T-helper 9 cell (primary cell): ENCODE measurements around the gene HNRNPLL.
"Not testable (repeated sequence)": the region's sequence is repeated elsewhere in the genome, so short reads cannot be mapped to it uniquely, and the experiment has no call there.

Experiments used
- DNase-seq: peaks from one replicate; pipeline ENCODE4 v3.0.0-alpha.2; 2020

The HNRNPLL gene

DNA sequence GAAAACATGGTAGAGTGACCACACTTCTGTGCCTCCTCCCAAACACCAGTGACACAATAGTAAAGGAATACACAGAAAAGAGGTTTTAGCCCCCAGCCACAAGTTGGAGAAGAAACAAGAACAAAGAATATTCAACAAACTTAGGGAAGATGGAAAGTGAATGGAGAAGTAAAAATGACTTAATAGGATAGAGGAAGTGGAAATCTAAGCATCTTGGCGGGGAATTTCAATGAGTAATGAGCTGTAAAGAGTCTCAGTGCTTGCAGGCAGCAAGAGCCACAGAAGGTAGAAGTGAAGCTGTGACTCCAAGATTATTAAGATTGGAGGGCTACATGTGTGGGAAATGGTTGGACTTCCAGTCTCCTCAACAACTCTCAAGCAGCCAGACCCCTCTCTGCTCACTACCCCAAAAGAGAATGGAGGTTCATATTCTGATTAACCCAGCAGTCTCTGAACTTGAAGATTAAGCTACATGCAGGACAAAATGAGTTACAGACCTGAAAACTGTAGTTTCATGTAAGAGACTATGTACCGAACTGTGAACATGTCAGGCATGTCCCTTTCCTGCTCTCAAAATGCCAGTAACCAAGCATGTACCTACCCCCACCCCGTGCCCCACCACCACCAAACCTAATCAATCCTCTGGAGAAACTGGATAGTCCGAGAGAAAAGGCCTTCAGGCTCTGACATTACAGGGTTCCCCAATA lies 16.9 kb upstream of the HNRNPLL start:
- no peak for DNase-seq

DNA sequence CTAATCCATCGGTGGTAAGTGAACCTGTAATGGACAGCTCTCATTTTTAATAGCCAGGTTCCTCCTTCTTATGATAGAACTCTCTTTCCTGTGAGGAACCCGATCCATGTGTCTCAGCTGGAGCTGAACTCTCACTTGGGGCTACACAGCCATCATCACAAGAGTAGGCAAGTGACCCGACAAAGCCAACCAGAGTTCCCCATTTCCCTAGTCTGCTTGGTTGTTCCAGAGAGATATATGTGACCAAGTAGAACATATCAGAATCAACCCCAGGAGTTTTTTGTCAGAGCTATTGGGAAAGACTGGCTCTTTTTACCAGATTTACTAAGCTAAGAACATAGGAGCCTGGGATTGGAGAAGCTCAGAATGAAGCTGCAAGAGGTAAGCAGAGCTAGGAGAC lies 14.6 kb upstream of the HNRNPLL start:
- no peak for DNase-seq

DNA sequence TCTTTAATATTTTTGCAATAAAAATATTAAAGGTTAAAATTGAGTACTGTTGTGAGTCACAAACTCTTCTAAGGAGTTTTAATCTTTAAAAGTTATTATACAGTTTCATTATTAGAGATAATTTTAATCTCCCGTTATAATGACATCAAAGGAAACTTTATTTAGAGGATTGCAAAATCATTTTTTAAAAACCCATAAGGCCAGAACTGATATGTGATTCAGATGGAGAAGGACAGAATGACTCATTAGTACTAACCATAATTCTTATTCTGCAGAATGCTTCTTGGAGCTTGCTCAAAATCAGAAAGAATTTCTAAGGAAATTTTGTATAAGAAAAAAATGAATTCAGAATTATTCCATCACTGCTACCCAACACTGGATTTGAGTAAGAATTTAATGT lies 12.5 kb upstream of the HNRNPLL start:
- no peak for DNase-seq

DNA sequence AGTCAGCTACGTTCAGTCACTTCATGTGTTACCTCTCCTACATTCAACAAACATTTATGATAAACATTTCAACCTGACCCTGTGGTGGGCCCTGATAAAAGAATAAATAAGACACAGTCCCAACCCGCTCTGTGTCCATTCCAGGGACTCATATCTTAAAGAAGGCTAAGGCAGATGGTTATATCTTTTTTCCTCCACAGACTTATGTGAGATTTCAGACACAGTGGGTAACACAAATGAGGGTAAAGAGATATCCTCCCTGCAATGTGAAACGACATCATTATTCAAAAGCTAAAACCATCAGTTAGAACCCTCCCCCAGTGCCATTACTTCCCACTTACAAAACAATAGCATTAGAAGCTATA lies 11.1 kb upstream of the HNRNPLL start:
- no peak for DNase-seq

DNA sequence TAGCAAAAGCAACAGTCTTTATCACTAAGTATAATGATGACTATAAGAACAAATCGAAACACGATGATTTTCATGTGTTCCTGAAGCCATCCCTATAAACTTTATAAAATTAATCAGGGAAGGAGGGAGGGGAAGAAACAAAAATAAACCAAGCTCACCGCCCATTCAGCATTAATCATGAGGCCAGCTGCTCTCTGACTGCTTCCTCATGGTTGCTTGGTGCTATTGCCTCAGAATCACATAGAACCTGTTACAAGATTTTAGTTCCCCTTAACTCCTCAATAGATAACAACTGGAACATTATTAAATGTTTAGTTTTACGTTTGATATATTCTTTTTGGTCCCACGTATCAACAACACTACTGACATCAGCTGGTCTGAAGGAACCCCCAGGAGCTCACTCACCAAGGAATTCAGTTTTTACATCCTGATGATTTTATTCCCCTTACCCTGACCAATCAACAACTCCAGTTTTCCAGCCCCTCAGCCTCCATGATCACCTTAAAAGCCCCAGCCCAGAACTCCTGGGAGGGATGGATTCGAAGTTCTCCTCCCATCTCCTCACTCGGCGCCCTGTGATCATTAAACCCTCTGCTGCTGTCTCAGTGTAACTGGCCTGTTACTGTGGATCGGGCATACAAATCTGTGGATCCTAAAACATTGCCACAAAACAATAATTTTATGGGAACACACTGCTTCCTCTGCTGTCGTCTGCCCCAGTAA lies 10.6 kb upstream of the HNRNPLL start:
- DNase-seq: no peak

DNA sequence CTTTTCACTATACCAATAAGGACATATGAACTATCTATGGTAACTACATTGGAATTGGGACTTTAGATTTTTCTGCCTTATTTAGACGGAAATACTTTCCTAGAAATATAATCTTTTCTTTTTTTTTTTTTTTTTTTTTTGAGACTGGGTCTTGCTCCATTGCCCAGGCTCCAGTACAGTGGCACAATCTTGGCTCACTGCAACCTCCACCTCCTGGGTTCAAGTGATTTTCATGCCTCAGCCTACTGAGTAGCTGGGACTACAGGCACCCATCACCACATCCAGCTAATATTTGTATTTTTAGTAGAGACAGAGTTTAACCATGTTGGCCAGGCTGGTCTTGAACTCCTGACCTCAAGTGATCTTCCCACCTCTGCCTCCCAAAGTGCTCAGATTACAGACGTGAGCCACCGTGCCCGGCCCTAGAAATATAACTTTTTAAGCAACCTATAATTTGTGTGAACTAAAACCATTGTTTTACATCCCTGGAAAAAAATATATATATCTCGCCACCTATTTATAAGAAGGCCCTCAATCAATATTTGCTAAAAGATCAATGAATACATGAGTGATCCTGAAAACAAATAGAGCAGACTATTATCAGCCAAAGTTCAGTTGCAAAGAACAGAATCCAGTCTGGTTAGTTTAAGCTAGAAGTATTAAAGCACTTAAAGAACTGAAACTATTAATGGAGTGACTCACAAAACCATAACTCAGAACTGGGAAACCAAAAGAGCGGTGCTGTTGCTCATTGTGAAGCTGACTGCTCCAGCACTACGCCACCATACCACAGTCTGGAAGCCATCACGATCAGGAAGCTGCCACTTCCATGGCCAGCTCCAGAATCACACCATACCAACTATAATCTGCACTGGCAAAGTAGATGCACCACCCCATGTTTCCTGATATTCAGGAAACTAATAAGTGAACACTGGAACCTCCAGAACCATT lies 8.4 kb upstream of the HNRNPLL start:
- DNase-seq: no peak

DNA sequence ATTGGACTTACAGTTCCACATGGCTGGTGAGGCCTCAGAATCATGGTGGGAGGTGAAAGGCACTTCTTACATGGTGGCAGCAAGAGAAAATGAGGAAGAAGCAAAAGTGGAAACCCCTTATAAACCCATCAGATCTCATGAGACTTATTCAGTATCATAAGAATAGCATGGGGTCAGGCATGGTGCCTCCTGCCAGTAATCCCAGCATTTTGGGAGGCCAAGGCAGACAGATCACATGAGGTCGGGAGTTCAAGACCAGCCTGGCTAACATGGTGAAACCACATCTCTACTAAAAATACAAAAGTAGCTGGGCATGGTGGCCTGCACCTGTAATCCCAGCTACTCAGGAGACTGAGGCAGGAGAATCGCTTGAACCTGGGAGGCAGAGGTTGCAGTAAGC lies 6.5 kb upstream of the HNRNPLL start:
- DNase-seq: not testable (repeated sequence)

DNA sequence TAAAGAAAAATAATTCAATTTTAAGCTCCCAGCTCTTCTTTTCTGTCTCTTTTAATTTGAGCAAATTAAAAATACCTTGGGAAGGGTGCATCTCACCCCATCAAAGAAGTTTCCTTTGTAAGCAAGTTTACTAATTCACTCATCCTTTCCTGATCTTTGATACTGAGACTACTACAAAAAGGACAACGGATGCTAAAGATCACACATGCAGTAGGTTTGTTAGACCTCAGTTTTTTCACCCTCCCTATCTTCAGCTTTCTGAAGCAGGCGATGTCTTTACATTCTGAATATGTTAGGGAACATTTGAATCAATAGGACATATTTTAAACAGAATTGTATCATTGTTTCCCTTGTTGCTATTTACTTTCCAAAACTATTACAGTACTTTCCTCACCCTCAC lies 6.0 kb upstream of the HNRNPLL start:
- DNase-seq: no peak

DNA sequence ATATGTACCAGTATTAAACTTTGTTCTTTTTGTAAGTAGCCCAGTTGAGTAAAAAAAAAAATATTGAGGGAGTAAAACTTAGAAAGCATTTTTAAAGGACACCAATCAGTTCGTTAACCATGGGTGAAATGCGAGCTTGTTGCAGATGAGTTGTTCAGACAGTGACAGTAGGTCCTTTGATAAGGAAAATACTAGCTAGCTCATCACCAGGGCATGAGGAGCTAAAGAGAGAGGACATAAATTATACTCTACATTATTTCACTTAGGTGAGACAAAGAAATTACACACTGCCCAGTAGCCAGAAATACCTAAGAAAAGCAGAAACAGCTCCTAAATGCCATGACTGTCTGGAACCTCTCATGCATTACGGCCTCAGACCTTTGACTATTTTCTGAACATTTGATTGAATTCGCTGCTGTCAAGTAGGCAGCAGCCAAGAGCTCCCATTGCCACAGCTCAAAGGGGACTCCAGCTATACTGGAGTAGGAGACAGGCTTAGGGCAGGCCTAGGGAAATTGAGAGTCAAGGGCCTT lies 2.6 kb upstream of the HNRNPLL start:
- DNase-seq: no peak

DNA sequence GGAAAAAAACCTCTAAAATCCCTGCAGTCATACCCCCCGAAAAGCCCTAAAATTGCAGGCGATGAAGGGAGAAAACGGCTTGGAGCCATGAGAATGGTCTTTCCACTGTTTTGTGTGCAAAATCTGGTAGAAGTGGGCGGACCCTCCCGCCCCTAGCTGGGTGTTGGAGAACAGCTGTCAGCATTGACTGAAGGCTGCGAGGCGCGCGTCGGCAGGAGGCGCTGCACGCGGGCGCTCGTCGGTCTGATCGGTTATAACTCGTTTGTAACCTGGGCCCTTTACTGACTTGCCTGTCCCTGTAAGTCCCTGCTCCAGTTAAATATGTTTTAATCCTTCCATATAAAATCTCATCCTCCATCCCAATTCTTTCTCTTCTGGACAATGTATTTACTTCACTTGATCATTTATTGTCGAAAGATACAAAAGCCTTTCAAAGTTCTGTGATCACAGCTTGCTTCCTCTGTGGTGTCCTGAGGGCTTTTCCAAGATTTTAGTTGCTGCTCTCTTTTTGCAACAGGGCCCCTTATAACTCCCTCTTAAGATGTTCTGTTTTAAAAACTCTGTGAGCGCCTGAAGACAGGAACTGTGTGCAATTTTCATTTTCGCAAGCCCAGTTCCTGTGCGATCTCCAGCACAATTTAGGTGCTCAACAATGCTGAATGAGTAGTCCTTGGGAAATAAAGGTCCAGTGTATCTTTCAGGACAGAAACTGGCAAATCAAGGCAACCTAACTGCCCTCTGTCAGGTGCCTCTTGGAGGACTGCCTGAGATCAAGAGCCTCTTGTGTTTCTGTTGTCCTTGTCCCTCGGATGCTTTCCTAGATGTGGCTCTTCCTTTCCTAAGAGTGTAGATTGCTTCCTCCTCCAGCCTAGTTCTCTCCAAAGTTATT lies 918 bp upstream of the HNRNPLL start:
- peak; percentile 70 for DNase-seq

DNA sequence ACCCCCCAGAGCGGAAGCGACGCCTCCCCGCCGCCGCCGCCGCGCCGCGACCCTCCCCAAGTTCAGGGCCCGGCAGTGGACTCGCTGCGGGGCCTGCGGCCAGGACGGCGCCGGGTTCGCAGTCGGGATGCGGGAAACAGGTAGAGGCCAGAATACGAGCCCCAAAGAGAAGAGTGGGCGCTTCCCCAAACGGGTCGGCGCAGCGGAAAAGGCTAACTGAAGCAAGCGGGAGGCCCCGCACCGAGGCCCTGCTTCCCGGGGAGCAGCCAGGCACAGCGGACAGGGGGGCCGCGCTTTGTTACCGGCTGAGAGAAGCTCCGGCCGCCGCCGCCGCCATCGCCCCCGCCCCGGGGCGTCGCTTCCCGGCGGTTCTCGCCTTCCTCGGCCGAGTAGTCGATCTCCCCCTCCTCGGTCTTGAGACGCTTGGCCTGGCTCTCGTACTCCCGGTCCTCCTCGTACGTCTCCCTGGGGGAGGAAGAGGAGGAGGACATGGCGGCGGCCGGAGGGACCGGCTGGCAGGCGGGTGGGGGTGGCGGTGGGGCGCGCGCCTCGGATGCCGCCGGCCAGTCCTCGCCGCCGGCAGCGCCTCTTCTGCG lies 494 bp downstream of the HNRNPLL start:
- DNase-seq: peak; percentile 23

DNA sequence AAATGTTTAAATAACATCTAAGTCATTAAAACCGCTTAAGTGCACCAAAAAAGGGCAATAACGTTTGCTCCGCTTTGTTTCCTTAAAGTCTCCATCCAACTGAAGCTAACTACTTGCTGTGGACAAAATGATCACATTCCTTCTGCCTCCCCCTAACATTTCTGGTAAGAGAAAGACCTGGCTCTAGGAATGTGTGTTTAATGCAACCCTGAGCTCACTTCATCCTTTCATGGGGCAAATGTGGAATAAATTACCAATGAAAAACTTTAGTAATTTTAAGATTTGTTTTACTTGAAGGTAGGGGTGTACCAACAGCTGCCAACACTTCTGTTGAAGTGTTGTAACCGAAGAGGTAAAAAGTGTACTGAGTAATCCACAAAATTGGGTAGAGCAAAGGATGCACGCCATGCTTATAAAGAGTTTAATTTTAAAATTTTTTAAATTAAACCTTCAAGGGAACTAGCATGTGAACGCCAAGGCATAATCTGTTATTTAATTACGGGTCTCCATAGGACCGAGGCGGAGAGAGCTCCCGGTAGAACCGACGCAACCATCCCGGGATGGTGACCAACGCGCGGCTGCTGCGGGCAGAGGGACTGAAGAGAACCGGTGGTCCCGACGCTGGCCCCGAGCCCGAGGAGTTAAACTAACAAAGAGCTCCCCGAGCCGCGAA lies 1.1 kb downstream of the HNRNPLL start:
- DNase-seq: no peak

DNA sequence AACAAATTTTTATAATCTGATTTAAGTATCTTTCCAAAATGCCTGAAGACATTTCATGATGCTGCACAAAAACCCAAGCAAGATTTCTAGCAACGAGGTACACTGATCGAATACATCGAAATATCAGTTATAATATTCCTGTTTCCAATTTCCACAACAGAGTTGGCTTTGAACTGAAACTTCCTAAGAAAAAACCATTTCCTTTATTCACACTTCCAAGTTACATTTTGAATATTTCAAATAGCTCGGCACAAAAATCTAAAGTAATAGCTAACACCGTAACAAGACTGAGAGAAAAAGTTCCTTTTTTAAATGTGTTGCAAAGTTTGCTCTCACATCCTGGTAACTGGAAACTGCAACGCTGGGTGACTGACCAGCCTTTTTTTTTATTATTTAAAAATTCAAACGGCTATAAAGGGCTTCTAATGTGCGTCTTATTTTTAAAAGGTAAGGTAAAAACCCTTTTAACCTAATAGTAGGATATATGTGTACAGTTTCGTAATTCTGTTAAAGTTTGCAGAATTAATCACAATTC lies 1.7 kb downstream of the HNRNPLL start:
- DNase-seq: no peak

DNA sequence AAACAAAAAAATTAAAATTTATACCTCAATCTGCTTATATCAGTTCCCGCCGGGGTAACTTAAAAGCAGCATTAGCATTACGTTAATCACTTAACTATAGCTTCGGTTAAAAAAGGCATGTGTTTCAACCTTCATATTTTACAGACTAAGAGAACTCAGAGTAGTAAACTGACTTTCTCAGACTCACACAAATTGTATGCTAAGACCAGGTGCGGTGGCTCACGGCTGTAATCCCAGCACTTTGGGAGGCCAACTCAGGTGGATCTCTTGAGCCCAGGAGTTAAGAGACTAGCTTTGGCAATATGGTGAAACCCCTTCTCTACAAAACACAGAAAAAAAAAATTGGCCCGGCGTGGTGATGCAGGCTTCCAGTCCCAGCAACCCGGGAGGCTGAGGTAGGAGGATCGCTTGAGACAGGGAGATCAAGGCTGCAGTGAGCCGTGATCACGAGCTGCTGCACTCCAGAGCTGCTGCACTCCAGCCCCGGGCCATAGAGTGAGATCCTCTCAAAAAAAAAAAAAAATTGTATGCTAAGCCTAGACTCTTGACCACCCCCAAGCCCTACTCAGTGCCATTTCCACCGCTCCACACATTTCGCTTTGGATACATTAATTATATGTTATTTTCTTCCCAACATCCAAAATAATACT lies 2.4 kb downstream of the HNRNPLL start:
- no peak for DNase-seq

DNA sequence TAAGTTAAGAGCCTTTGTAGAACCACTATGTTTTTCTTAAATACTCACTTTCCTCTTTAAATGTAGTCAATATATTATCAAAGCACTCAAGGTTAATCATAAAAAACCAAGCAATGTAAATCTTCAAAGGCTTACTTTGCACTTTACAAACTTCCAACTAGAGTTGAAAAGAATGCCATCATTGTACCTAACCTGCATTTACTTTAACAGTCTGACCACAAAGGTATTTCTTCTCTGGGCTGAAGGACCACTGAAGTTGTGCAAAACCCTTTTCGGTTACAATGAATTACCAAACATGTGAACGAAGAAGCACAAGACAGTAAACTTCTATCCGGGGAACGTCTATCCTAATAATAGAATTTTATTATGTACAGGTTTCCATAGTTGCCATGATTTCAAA lies 3.0 kb downstream of the HNRNPLL start:
- no peak for DNase-seq

DNA sequence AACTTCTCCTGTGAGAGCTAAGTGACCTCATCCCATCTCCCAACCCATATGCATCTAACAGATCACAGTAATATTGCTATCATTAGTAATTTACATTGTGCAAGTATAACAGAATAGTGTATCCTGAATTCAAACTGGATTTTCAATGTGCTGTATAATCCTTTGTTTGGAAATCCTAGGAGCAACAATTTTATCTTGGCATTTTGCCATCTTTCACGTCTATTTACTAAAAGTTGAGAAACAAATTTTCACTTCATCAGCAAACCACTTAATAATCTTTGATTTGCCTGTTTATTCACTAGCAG lies 3.8 kb downstream of the HNRNPLL start:
- DNase-seq: no peak

DNA sequence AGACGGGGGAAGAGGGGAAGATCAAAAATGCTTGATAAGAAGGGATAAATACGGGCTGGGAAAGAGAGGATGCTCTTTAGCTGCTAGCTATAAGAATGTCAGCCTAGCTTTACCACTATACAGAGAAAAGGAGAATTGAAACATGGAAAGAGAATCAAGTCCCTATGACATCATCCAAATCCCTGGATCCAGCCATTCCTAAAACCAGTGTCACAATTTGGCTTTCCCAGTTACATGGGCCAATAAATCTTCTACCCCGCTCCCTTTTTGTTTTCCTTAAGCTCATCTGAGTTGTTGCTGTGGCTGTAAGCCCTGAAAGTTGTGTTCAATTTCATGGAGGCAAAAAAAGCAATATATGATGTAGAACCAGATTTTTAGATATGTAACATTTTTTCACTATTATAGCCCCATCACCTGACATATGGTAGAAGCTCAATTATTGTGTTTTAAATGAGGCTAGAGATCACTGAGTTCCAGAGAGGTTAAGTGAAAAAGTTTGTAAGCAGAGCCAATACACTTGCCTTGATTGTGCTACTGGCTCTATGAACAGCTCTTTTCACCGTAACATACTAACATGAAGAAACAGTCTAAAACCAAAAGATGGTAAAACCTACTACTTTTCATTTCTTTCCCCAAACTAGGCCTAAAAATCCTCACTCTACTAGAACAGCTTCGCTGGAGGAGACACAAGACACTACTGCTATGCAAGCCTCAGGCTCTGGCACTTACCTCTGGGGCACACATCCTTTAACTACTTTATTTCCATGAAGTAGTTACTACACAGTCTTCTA lies 4.3 kb downstream of the HNRNPLL start:
- DNase-seq: no peak

DNA sequence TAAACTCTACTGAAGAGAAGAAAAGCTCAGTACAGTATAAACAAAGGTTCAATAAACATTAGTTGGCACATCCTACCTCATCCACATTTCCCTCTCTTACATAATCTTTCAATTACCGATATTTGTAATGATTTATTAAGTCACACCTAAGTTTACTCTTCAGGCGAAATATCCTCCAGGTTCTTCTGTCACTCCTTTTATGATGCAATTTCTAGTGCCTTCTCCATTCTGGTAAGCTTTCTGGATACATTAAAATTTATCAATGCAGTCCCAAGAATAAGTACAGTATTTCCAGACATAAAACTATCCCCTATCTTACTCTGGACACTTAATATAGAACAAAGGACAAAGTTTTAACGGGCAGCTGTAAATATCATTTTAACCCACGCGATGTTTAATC lies 5.6 kb downstream of the HNRNPLL start:
- no peak for DNase-seq

DNA sequence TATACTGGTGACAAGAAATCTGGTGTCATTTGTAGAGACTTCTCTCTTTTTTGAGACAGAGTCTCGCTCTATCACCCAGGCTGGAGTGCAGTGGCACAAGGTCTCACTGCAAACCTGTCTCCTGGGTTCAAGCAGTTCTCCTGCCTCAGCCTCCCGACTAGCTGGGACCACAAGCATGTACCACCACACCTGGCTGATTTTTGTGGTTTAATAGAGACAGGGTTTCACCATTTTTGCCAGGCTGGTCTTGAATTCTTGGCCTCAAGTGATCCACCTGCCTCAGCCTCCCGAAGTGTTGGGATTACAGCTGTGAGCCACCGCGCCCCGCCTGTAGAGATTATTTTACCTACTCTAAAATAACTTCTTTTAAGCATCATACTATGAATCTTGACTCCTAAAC lies 6.5 kb downstream of the HNRNPLL start:
- no peak for DNase-seq

DNA sequence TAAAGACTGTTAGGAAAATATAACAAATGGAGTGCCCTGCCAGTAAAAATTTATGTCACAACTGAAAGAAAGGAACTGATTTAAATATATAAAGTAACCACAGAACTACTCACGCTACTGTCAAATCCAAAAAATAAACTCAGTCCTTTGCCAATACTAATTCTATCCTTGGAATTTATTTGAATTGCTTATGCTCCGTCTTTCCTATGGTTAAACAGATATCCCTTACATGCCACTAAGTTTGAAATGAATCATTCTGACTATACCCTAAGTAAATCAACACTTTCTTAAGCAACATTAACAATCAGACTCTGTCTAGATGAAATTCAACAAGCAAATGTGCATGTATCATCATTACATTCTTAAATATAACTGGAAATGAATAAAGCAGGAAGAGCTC lies 9.8 kb downstream of the HNRNPLL start:
- DNase-seq: no peak
